Fibroblast of mammary gland (primary cell): Measurements from ENCODE around the gene HIVEP2.

Source experiments
- DNase-seq: peaks from one replicate; pipeline ENCODE4 v3.0.0-alpha.2; 2010; ENCODE audit warnings: low read depth
- H3K4me3 ChIP-seq: 2 replicates; pipeline ENCODE4 v1.5.1; 2011; ENCODE audit warnings: low read depth, mild to moderate bottlenecking, low read length, moderate library complexity; ENCODE audit not compliant: control insufficient read depth
- TF ChIP-seq, protein P1 (sequence below): conservative IDR thresholded peaks from 2 replicates; pipeline ENCODE4 v1.5.1; 2011; ENCODE audit warnings: low read depth, low read length, inconsistent platforms; ENCODE audit not compliant: control insufficient read depth, insufficient read depth

The HIVEP2 gene

DNA sequence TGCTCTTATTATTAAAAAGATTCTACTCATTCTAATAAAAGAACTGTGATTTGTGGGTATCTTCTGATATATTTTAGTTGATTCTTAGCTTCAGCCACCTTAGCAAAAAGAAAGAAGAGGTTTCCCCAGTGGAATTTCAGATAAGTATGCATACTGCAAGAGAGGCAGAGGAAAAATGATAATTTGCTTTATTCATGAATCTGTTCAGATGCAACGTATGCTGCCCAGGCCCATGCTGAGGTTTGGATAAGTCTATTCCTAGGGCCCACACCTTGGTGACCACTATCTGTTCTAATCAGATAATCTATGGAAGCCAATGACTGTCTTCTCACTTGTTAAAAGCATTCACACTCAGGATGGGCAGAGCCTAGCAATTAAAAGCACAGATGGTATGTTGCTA is 194.0 kb downstream of the HIVEP2 start:
- no peak overlapping the region for H3K4me3 ChIP-seq
- DNase-seq = no peak
- TF ChIP-seq, protein P1, sequence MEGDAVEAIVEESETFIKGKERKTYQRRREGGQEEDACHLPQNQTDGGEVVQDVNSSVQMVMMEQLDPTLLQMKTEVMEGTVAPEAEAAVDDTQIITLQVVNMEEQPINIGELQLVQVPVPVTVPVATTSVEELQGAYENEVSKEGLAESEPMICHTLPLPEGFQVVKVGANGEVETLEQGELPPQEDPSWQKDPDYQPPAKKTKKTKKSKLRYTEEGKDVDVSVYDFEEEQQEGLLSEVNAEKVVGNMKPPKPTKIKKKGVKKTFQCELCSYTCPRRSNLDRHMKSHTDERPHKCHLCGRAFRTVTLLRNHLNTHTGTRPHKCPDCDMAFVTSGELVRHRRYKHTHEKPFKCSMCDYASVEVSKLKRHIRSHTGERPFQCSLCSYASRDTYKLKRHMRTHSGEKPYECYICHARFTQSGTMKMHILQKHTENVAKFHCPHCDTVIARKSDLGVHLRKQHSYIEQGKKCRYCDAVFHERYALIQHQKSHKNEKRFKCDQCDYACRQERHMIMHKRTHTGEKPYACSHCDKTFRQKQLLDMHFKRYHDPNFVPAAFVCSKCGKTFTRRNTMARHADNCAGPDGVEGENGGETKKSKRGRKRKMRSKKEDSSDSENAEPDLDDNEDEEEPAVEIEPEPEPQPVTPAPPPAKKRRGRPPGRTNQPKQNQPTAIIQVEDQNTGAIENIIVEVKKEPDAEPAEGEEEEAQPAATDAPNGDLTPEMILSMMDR = no peak

DNA sequence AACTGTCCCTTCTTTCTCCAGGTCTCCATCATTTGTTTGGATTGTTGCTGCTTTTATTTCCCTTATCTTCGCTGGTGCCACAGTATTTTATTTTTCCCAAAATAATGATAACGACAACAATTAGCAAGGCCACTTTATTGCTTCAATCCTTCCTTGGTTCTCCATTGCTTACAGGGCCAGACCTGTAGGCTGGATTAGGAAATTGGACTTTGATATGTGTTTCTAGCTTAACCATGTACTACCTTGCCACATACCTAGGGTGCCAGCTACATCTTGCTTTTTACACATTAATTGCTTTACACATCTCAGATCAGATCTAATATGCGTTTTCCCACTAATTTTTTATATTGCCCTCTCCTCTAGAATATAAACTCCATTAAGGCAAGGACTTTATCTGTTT is 195.4 kb downstream of the HIVEP2 start:
- no peak for DNase-seq
- no peak overlapping the region for H3K4me3 ChIP-seq
- TF ChIP-seq, protein P1 = no peak

GRCh38 chr6:142746524-142746923 is 198.5 kb downstream of the HIVEP2 start:
- no peak overlapping the region for H3K4me3 ChIP-seq
- TF ChIP-seq, protein P1 = peak; percentile 41
- peak; percentile 42 for DNase-seq

GRCh38 chr6:142744836-142745235 is 200.1 kb downstream of the HIVEP2 start:
- no peak overlapping the region for H3K4me3 ChIP-seq
- DNase-seq = peak; percentile 36
- TF ChIP-seq, protein P1 = no peak

DNA sequence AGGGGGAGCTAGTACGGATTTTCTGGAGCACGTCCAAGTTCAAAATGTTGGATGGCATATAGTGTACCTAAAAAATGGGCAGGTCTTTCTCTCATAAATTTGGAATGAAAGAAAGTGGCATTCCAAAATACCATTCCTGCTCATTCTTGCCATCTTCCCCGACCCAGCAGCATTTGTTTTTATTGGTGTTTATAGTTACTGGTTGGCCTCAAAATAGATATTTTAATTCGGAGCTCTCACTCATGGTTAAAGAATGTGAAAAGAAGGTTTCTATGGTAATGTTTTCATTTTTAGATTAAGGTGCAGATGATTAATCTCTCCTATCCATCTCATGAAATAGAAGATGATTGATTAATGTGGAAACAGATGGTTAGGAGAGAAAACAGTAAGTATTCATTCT is 204.5 kb downstream of the HIVEP2 start:
- no peak overlapping the region for H3K4me3 ChIP-seq
- DNase-seq = no peak
- TF ChIP-seq, protein P1 = no peak

DNA sequence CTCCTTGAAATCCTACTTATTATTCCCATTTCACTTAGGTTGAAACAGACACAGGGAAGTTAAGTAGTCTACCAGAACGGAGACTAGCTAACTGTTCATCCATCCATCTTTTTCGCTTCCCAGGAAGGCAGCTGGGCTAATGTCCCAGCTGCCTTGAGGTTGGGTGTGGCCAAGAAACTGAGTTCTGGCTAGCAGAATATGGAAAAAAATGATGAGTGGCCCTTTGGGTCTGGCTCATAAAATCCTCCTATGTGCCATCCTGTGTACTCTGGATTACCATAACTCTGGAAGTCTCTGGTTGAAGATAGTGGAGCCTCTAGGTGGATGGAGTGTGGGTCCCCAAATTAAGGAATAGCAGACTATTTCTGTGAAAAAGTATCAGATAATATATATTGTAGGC is 206.2 kb downstream of the HIVEP2 start:
- TF ChIP-seq, protein P1 = no peak
- no peak overlapping the region for H3K4me3 ChIP-seq

GRCh38 chr6:142738035-142738396 is 207.0 kb downstream of the HIVEP2 start:
- H3K4me3 ChIP-seq = no peak overlapping the region
- no peak for DNase-seq
- TF ChIP-seq, protein P1 = no peak

More for the DNA sequence above, 206.2 kb downstream of the HIVEP2 start:
- DNase-seq = no peak
